Heart right ventricle (tissue), 16 donors: Measurements from ENCODE around the gene JDP2. TPM values are rescaled to one million over a fixed set of nuclear protein-coding genes. Genes with fewer than 3 reads are reported as not detected.

ENCODE experiments used
- ATAC-seq, 8 donors: fragments of 200-7000 bp; cut with Tn5 transposase; one replicate each; pipeline ENCODE4 v1.9.1; 2020; ENCODE audit warnings: mild to moderate bottlenecking in 8 of 8, moderate library complexity in 8 of 8, moderate number of reproducible peaks in 1 of 8
- DNase-seq, 2 donors: peaks; one replicate each; pipeline ENCODE4 v3.0.0-alpha.2; 2020
- H3K27ac ChIP-seq, 10 donors: fragments of 200-600 bp; sonication (generic) in 2 of 10; one replicate each; pipeline versions ENCODE4 v1.5.0 to v1.8.0; 2020 to 2022; ENCODE audit warnings: mild to moderate bottlenecking in 3 of 10
- H3K27me3 ChIP-seq, 7 donors: fragments of 200-600 bp; one replicate each; pipeline ENCODE4 v1.8.0; 2021 to 2022; ENCODE audit warnings: mild to moderate bottlenecking in 2 of 7
- H3K36me3 ChIP-seq, 9 donors: fragments of 200-600 bp; sonication (generic) in 1 of 9; one replicate each; pipeline versions ENCODE4 v1.5.0 to v1.8.0; 2020 to 2022; ENCODE audit warnings: mild to moderate bottlenecking in 2 of 9
- H3K4me1 ChIP-seq, 9 donors: fragments of 200-600 bp; sonication (generic) in 1 of 9; one replicate each; pipeline versions ENCODE4 v1.5.0 to v1.8.0; 2020 to 2022; ENCODE audit warnings: mild to moderate bottlenecking in 4 of 9
- H3K4me3 ChIP-seq, 10 donors: fragments of 200-600 bp; sonication (generic) in 2 of 10; one replicate each; pipeline versions ENCODE4 v1.5.0 to v1.8.0; 2020 to 2022; ENCODE audit warnings: mild to moderate bottlenecking in 7 of 10, moderate library complexity in 2 of 10
- H3K9me3 ChIP-seq, 11 donors: fragments of 200-600 bp in 10 of 11; sonication (generic) in 2 of 11; one replicate each; pipeline versions ENCODE4 v1.5.0 to v1.8.0; 2013 to 2022; ENCODE audit warnings: mild to moderate bottlenecking in 2 of 11, control low read depth in 1 of 11, moderate library complexity in 1 of 11
- WGBS, 2 donors: extraction: QIAGEN DNeasy Blood & Tissue Kit; methylation state at CpG; one replicate each; pipeline ENCODE4 v1.1.7; 2013; ENCODE audit warnings: inconsistent platforms in 1 of 2; 5-methylcytosine and 5-hydroxymethylcytosine counted together
- intact Hi-C, 10 donors: fragments of 100-400 bp; cut with DNase I; formaldehyde crosslinking; loops; one replicate each; pipeline versions ENCODE4 v1.11.1 to v1.14.2; 2022
- polyA plus RNA-seq, 2 donors: library from polyadenylated mRNA; stranded (reverse); fragments of 200-250 nt; gene quantifications; one replicate each; pipeline ENCODE4 v1.2.3, GENCODE V29; 2013
- total RNA-seq, 10 donors: library from RNA; stranded (reverse); fragmentation: NEBNext Ultra II Directional in 3 of 10; extraction: Animal tissue kit (Norgen Biotek cat#: 25700) in 3 of 10; gene quantifications; one replicate each; pipeline versions ENCODE4 v1.2.1 to v1.2.4, GENCODE V29; 2021 to 2023
- TF ChIP-seq, protein P1 (sequence below), 9 donors: fragments of 200-600 bp; sonication (generic) in 2 of 9; IDR thresholded peaks; one replicate each; pipeline versions ENCODE4 v1.5.0 to v1.8.0; 2021 to 2022; ENCODE audit warnings: antibody characterized with exemption in 9 of 9, mild to moderate bottlenecking in 5 of 9, moderate library complexity in 1 of 9
- donor health status: Arrhythmogenic right ventricular cardiomyopathy.
- donor health status: ischemic (EF 13 %, LVEDD 7.1; RV severe dilation, severe dysfunction).
- donor health status: healthy with polysubstance abuse.
- donor health status: DM: no; HTN: yes; CAD: no.
- donor health status: DM: no; HTN: no; CAD: no.
- donor health status: ischemic (EF 25% LVEDD 6.9; RV normal size, moderate dysfunction).
- donor health status: ischemic (EF 25% LVEDD 5.7; RV mildly dilated, moderate dysfunction).
- donor health status: healthy.
- donor health status: DM: yes; HTN: yes; CAD: no.
- donor health status: Ischemic cardiomyopathy.
- donor health status: ischemic (EF 35%, LVEDD 5.7; RV mildly dilated, moderate dysfunction).
- donor health status: nonischemic (EF 11% LVEDD 7.7; RV severe dilation, severe dysfunction).
- donor health status: DM: yes; HTN: yes; CAD: no.
- donor health status: PGD.
- donor health status: ischemic (EF 29% LVEDD 5.4; RV normal size, mild dysfunction).
- donor health status: nonischemic (EF 23%, LVEDD 6.1; RV moderate dilation, normal function).

The JDP2 gene
- total and polyA plus RNA-seq, 12 donors = 12.3 to 44.0 (median 17.3) TPM

DNA sequence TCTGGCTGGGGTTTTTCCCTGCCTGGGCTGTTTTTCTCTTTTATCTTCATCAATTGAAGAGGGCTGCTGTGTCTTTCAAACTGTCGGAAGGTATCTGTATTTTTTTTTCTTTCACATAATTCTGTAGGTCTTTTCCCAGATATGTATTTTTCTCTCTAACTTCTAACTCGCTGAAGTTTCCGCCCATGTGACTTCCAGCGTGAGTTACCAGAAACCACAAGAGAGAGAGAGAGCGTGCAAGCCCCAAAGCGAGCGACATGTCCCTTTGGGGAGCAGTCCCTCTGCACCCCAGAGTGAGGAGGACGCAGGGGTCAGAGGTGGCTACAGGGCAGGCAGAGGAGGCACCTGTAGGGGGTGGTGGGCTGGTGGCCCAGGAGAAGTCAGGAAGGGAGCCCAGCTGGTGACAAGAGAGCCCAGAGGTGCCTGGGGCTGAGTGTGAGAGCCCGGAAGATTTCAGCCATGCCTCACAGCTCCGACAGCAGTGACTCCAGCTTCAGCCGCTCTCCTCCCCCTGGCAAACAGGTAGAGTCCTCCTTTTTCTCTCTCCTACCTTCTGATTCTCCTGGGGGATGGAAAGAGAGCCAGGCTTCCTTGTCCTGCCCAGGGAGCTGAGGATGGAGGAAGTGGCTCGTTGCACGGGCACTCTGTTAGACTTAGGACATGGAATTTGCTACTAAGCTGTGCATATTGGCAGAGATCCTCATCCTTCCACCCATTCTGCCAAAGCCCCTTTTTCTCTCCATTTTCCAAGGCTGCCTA is 94.6 kb downstream of the JDP2 start, which contains the start of gene BATF:
TSS of gene BATF (plus strand) at position 246 of the 759 bp plus-strand sequence. CDS start at position 460, 214 bp downstream.
- ATAC-seq (peak in 5 of 8 donors; percentile 27 to 57 (median 45)), DNase-seq (no peak)
- WGBS, 2 donors = 65 to 68% methylated on average over 13 of the region's 13 CpGs

DNA sequence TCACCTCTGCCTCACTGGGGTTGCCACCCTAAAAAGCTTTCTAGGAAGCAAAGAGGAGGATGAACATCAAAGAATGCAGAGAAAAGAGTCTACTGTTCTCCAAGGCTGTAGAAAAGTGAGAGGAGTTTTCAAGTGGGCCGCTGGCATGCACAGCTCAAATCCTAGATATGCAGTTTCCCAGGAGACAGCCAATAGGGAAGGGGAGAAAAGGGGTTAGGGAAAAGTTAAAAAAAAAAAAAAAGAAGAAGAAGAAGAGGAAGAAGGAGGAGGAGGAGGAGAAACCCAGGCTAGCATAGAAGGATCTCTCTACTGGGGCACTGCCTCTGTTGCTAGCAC is 95.1 kb downstream of the JDP2 start:
- no peak for ATAC-seq
- peaks cover 0 to 47% (median 0%) of the 10 kb centered on the region in 9 donors for H3K4me1 ChIP-seq
- H3K4me3 ChIP-seq = peak overlapping the region in 5 of 10 donors; percentile 8 to 65 (median 27)
- intact Hi-C loops = no loop called here
- TF ChIP-seq, protein P1, sequence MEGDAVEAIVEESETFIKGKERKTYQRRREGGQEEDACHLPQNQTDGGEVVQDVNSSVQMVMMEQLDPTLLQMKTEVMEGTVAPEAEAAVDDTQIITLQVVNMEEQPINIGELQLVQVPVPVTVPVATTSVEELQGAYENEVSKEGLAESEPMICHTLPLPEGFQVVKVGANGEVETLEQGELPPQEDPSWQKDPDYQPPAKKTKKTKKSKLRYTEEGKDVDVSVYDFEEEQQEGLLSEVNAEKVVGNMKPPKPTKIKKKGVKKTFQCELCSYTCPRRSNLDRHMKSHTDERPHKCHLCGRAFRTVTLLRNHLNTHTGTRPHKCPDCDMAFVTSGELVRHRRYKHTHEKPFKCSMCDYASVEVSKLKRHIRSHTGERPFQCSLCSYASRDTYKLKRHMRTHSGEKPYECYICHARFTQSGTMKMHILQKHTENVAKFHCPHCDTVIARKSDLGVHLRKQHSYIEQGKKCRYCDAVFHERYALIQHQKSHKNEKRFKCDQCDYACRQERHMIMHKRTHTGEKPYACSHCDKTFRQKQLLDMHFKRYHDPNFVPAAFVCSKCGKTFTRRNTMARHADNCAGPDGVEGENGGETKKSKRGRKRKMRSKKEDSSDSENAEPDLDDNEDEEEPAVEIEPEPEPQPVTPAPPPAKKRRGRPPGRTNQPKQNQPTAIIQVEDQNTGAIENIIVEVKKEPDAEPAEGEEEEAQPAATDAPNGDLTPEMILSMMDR (IDR thresholded peaks at IDR 0.05) = no peak
- H3K9me3 ChIP-seq = no peaks in the 10 kb centered on the region
- 48 to 66% methylated on average over 1 of the region's 1 CpG for WGBS, 2 donors
- peaks cover 0 to 19% (median 0%) of the 10 kb centered on the region in 7 donors for H3K27me3 ChIP-seq
- DNase-seq = no peak
- H3K27ac ChIP-seq = peak overlapping the region in 1 of 10 donors; percentile 90
- H3K36me3 ChIP-seq = peaks cover 0 to 15% (median 0%) of the 10 kb centered on the region in 9 donors

More for the DNA sequence above, 94.6 kb downstream of the JDP2 start, which contains the start of gene BATF:
- peak within 1 kb of the TSS in 8 of 10 donors; percentile 2 to 65 (median 18) for H3K4me3 ChIP-seq
- peaks cover 0 to 47% (median 0%) of the 10 kb centered on the region in 9 donors for H3K4me1 ChIP-seq
- peaks cover 0 to 15% (median 0%) of the 10 kb centered on the region in 9 donors for H3K36me3 ChIP-seq
- TF ChIP-seq, protein P1 (IDR thresholded peaks at IDR 0.05) = no peak
- peak within 1 kb of the TSS in 1 of 10 donors; percentile 90 for H3K27ac ChIP-seq
- intact Hi-C loops = no loop called here
- H3K27me3 ChIP-seq = peaks cover 0 to 19% (median 0%) of the 10 kb centered on the region in 7 donors
- no peaks in the 10 kb centered on the region for H3K9me3 ChIP-seq

Other genes with a start within 250 kb of the JDP2 start
- gene FOS, start 149.2 kb upstream of the JDP2 start, total RNA-seq = 100 to 1,000 TPM in 3 of 10 donors, 10 to 100 TPM in 6, 1 to 10 TPM in 1; 9.3 to 173 (median 64.0) TPM
- 10 to 100 TPM; 17.3 to 49.9 TPM for gene FOS, start 149.2 kb upstream of the JDP2 start, polyA plus RNA-seq
- 1 to 10 TPM in 3 of 10 donors, under 1 TPM in 2, not detected in 5; 0.34 to 3.3 (median 1.3) TPM for gene BATF, start 94.4 kb downstream of the JDP2 start, total RNA-seq
- gene BATF, start 94.4 kb downstream of the JDP2 start, polyA plus RNA-seq = 1 to 10 TPM; 1.7 TPM
- 10 to 100 TPM in 1 of 10 donors, 1 to 10 TPM in 8, under 1 TPM in 1; 0.95 to 11.3 (median 3.4) TPM for gene FLVCR2, start 150.6 kb downstream of the JDP2 start, total RNA-seq
- gene FLVCR2, start 150.6 kb downstream of the JDP2 start, polyA plus RNA-seq = 1 to 10 TPM; 1.1 to 1.7 TPM
- gene ERG28, start 232.9 kb downstream of the JDP2 start, total RNA-seq = 1 to 10 TPM; 6.3 to 8.9 (median 6.8) TPM
- gene ERG28, start 232.9 kb downstream of the JDP2 start, polyA plus RNA-seq = 10 to 100 TPM; 13.7 to 14.6 TPM
- gene TTLL5, start 233.2 kb downstream of the JDP2 start, total RNA-seq = 10 to 100 TPM; 14.6 to 24.7 (median 18.5) TPM
- 1 to 10 TPM; 5.6 to 7.7 TPM for gene TTLL5, start 233.2 kb downstream of the JDP2 start, polyA plus RNA-seq